Activated T-helper 1 cell treated with anti-CD3 and anti-CD28 coated beads, Interleukin-12 subunit alpha, Interleukin-12 subunit beta, Interleukin-2, Interleukin-4 antibody, amounts not matched to agents 30 ng/mL and 10 ng/mL and 1 ng/mL, durations not matched to agents 14 hours and 24 hours and 36 hours (primary cell): ENCODE results near the gene BASP1. TPM values are rescaled to one million over a fixed set of nuclear protein-coding genes. Genes with fewer than 3 reads are reported as not detected.

Experiments
- DNase-seq: peaks from one replicate; pipeline ENCODE4 v3.0.0; 2021; ENCODE audit warnings: low spot score
- H3K27ac Mint-ChIP-seq: one replicate; pipeline ENCODE4 v1.8.0; 2021; ENCODE audit warnings: mild to moderate bottlenecking, mixed read lengths
- H3K27me3 Mint-ChIP-seq: one replicate; pipeline ENCODE4 v1.8.0; 2022; ENCODE audit warnings: mild to moderate bottlenecking, moderate library complexity, mixed read lengths; ENCODE audit not compliant: insufficient read depth
- H3K36me3 Mint-ChIP-seq: one replicate; pipeline ENCODE4 v1.8.0; 2021; ENCODE audit warnings: low read depth, mixed read lengths
- H3K4me1 Mint-ChIP-seq: one replicate; pipeline ENCODE4 v1.8.0; 2021; ENCODE audit warnings: low read depth, mixed read lengths
- H3K4me3 Mint-ChIP-seq: one replicate; pipeline ENCODE4 v1.8.0; 2021; ENCODE audit warnings: mild to moderate bottlenecking, moderate library complexity, mixed read lengths
- H3K9me3 Mint-ChIP-seq: one replicate; pipeline ENCODE4 v1.8.0; 2021; ENCODE audit warnings: mixed read lengths
- intact Hi-C: fragments of 100-400 bp; cut with micrococcal nuclease; formaldehyde crosslinking; loops from one replicate; pipeline ENCODE4 v1.15.1; 2024
- total RNA-seq: library from RNA; stranded (reverse); gene quantifications from 2 replicates; pipeline ENCODE4 v1.2.3, GENCODE V29; 2022

BASP1 gene
- total RNA-seq, 1 donor from 2014 or later: 1.0 TPM

- Mint-ChIP-seq H3K4me3 (no peak overlapping the region), H3K27me3 (peaks cover 2% of the 10 kb centered on the region), H3K27ac (no peak overlapping the region), H3K9me3 (no peaks in the 10 kb centered on the region), H3K4me1 (no peaks in the 10 kb centered on the region), H3K36me3 (no peaks in the 10 kb centered on the region)
- DNase-seq: no peak
- intact Hi-C loops: loop anchor here (1.0 kb wide), 1 partner anchor 412 kb away; no protein-coding TSS in a partner anchor
Measured at GRCh38 chr5:17203329-17204132, 13.9 kb upstream of the BASP1 start.

- H3K27me3 Mint-ChIP-seq: peaks cover 2% of the 10 kb centered on the region
- intact Hi-C loops: no loop called here
- H3K4me1 Mint-ChIP-seq: no peaks in the 10 kb centered on the region
- no peak overlapping the region for H3K4me3 Mint-ChIP-seq
- no peak for DNase-seq
- H3K27ac Mint-ChIP-seq: no peak overlapping the region
- no peaks in the 10 kb centered on the region for H3K9me3 Mint-ChIP-seq
- H3K36me3 Mint-ChIP-seq: no peaks in the 10 kb centered on the region
Measured at GRCh38 chr5:17204133-17204489, 13.3 kb upstream of the BASP1 start.

GRCh38 chr5:17206021-17206420 is 11.4 kb upstream of the BASP1 start:
- Mint-ChIP-seq H3K4me3 (no peak overlapping the region), H3K9me3 (no peaks in the 10 kb centered on the region)

GRCh38 chr5:17212191-17212590 is 5.2 kb upstream of the BASP1 start:
- peaks cover 25% of the 10 kb centered on the region for H3K27me3 Mint-ChIP-seq
- no peaks in the 10 kb centered on the region for H3K36me3 Mint-ChIP-seq
- H3K9me3 Mint-ChIP-seq: no peaks in the 10 kb centered on the region
- no peak overlapping the region for H3K27ac Mint-ChIP-seq
- H3K4me3 Mint-ChIP-seq: no peak overlapping the region
- no peak for DNase-seq
- H3K4me1 Mint-ChIP-seq: peaks cover 8% of the 10 kb centered on the region
- intact Hi-C loops: no loop called here

More at GRCh38 chr5:17206021-17206420, 11.4 kb upstream of the BASP1 start:
- H3K27ac Mint-ChIP-seq: no peak overlapping the region
- no peaks in the 10 kb centered on the region for H3K27me3 Mint-ChIP-seq
- intact Hi-C loops: no loop called here
- no peak for DNase-seq
- no peaks in the 10 kb centered on the region for H3K36me3 Mint-ChIP-seq
- H3K4me1 Mint-ChIP-seq: no peaks in the 10 kb centered on the region

- peaks cover 8% of the 10 kb centered on the region for H3K4me1 Mint-ChIP-seq
- H3K9me3 Mint-ChIP-seq: no peaks in the 10 kb centered on the region
- no peak for DNase-seq
- intact Hi-C loops: no loop called here
- H3K36me3 Mint-ChIP-seq: no peaks in the 10 kb centered on the region
- no peak overlapping the region for H3K4me3 Mint-ChIP-seq
- H3K27me3 Mint-ChIP-seq: peaks cover 25% of the 10 kb centered on the region
- H3K27ac Mint-ChIP-seq: no peak overlapping the region
Measured at GRCh38 chr5:17212996-17213395, 4.4 kb upstream of the BASP1 start.

GRCh38 chr5:17213938-17214337 is 3.5 kb upstream of the BASP1 start:
- DNase-seq: no peak
- H3K9me3 Mint-ChIP-seq: no peaks in the 10 kb centered on the region
- intact Hi-C loops: no loop called here

GRCh38 chr5:17214893-17215292 is 2.5 kb upstream of the BASP1 start:
- H3K4me3 Mint-ChIP-seq: no peak overlapping the region
- H3K36me3 Mint-ChIP-seq: peaks cover 3% of the 10 kb centered on the region
- no peaks in the 10 kb centered on the region for H3K9me3 Mint-ChIP-seq
- intact Hi-C loops: no loop called here
- H3K27ac Mint-ChIP-seq: no peak overlapping the region
- H3K27me3 Mint-ChIP-seq: peaks cover 38% of the 10 kb centered on the region
- no peak for DNase-seq
- peaks cover 8% of the 10 kb centered on the region for H3K4me1 Mint-ChIP-seq

More at GRCh38 chr5:17213938-17214337, 3.5 kb upstream of the BASP1 start:
- H3K27ac Mint-ChIP-seq: no peak overlapping the region
- peaks cover 29% of the 10 kb centered on the region for H3K27me3 Mint-ChIP-seq
- H3K4me3 Mint-ChIP-seq: no peak overlapping the region
- peaks cover 8% of the 10 kb centered on the region for H3K4me1 Mint-ChIP-seq
- no peaks in the 10 kb centered on the region for H3K36me3 Mint-ChIP-seq

- peaks cover 8% of the 10 kb centered on the region for H3K4me1 Mint-ChIP-seq
- H3K9me3 Mint-ChIP-seq: no peaks in the 10 kb centered on the region
- H3K4me3 Mint-ChIP-seq: no peak overlapping the region
- intact Hi-C loops: no loop called here
- peaks cover 42% of the 10 kb centered on the region for H3K27me3 Mint-ChIP-seq
- peaks cover 3% of the 10 kb centered on the region for H3K36me3 Mint-ChIP-seq
- DNase-seq: no peak
- no peak overlapping the region for H3K27ac Mint-ChIP-seq
Measured at GRCh38 chr5:17215361-17215760, 2.1 kb upstream of the BASP1 start.

- Mint-ChIP-seq H3K4me1 (peaks cover 8% of the 10 kb centered on the region), H3K27ac (no peak overlapping the region)
Measured at GRCh38 chr5:17216176-17216973, 1.1 kb upstream of the BASP1 start.

GRCh38 chr5:17216974-17217492 is 398 bp upstream of the BASP1 start:
- intact Hi-C loops: no loop called here
- H3K36me3 Mint-ChIP-seq: peaks cover 3% of the 10 kb centered on the region
- no peak for DNase-seq
- H3K9me3 Mint-ChIP-seq: no peaks in the 10 kb centered on the region
- H3K4me3 Mint-ChIP-seq: peak overlapping the region; percentile 64
- peaks cover 8% of the 10 kb centered on the region for H3K4me1 Mint-ChIP-seq
- no peak overlapping the region for H3K27ac Mint-ChIP-seq
- H3K27me3 Mint-ChIP-seq: peaks cover 40% of the 10 kb centered on the region

More at GRCh38 chr5:17216176-17216973, 1.1 kb upstream of the BASP1 start:
- Mint-ChIP-seq H3K4me3 (peak overlapping the region; percentile 64), H3K9me3 (no peaks in the 10 kb centered on the region), H3K36me3 (peaks cover 3% of the 10 kb centered on the region), H3K27me3 (peaks cover 40% of the 10 kb centered on the region)
- intact Hi-C loops: no loop called here
- DNase-seq: peak; percentile 9

GRCh38 chr5:17218353-17219005 is 1.0 kb downstream of the BASP1 start:
- no peak for DNase-seq
- peaks cover 3% of the 10 kb centered on the region for H3K36me3 Mint-ChIP-seq
- peak overlapping the region; percentile 49 for H3K4me3 Mint-ChIP-seq
- H3K4me1 Mint-ChIP-seq: peaks cover 8% of the 10 kb centered on the region
- intact Hi-C loops: no loop called here
- H3K27ac Mint-ChIP-seq: no peak overlapping the region
- peaks cover 40% of the 10 kb centered on the region for H3K27me3 Mint-ChIP-seq
- H3K9me3 Mint-ChIP-seq: no peaks in the 10 kb centered on the region

GRCh38 chr5:17219006-17219422 is 1.6 kb downstream of the BASP1 start:
- Mint-ChIP-seq H3K4me3 (peak overlapping the region; percentile 49), H3K4me1 (peaks cover 8% of the 10 kb centered on the region), H3K27ac (no peak overlapping the region), H3K27me3 (peaks cover 39% of the 10 kb centered on the region), H3K36me3 (peaks cover 3% of the 10 kb centered on the region), H3K9me3 (no peaks in the 10 kb centered on the region)
- intact Hi-C loops: no loop called here
- DNase-seq: no peak
